ENCODE results near the gene PRDM16. TPM values are rescaled to one million over a fixed set of nuclear protein-coding genes. Genes with fewer than 3 reads are reported as not detected.

Gene PRDM16
- total and polyA plus RNA-seq, 2 of the 13 experiments (the other 11 are each of a cell fraction or from before 2014, with no cell fraction given) = 0.15 to 0.81 TPM

GRCh38 chr1:3084726-3085125, 15.7 kb downstream of the PRDM16 start (continued):
- TF ChIP-seq LBX2 (CRISPR knock-in tag; IDR thresholded peaks at IDR 0.05; ENCODE audit: borderline replicate concordance) = no peak
- TF ChIP-seq ZNF605 (CRISPR knock-in tag; IDR thresholded peaks at IDR 0.05) = no peak
- TF ChIP-seq HIVEP1 (CRISPR knock-in tag; IDR thresholded peaks at IDR 0.05) = no peak
- TF ChIP-seq ZNF678 (CRISPR knock-in tag; IDR thresholded peaks at IDR 0.05) = no peak
- TF ChIP-seq BCLAF1 (IDR thresholded peaks at IDR 0.05) = no peak
- TF ChIP-seq CSRNP2 (CRISPR knock-in tag; conservative IDR thresholded peaks at IDR 0.05; ENCODE audit: low read depth) = no peak
- no peak for TF ChIP-seq NFE2 (CRISPR knock-in tag; IDR thresholded peaks at IDR 0.05)
- TF ChIP-seq IKZF1 (IDR thresholded peaks at IDR 0.05) = no peak

- Histone ChIP-seq H3K27me3 (ENCODE audit: control insufficient read depth in 1 of 2, insufficient read depth in 2 of 2, low read length in 2 of 2) (peaks cover 0 to 6% of the 10 kb centered on the region in 2 experiments; a peak in 2 of 5 replicates), H3K4me2 (ENCODE audit: low read depth, low read length) (no peak overlapping the region), H3K79me2 (ENCODE audit: insufficient read depth, low read length) (no peaks in the 10 kb centered on the region), H3K4me1 (ENCODE audit: insufficient read depth, low read length) (no peaks in the 10 kb centered on the region), H4K20me1 (ENCODE audit: insufficient read depth, low read length) (no peaks in the 10 kb centered on the region), H3K36me3 (replicated peaks in 1 of 2; ENCODE audit: control insufficient read depth in 1 of 2, insufficient read depth in 2 of 2, low read length in 2 of 2) (no peaks in the 10 kb centered on the region), H3K27ac (ENCODE audit: extremely low read length, insufficient read depth, low read length) (no peak overlapping the region), H3K9ac (ENCODE audit: insufficient read depth, low read depth, low read length) (no peak overlapping the region), H2AFZ (ENCODE audit: low read length) (no peak overlapping the region), H3K4me3 (replicated peaks in 1 of 3; ENCODE audit: insufficient read depth in 1 of 3, low read depth in 2 of 3, low read length in 3 of 3) (no peak overlapping the region), H3K9me3 (ENCODE audit: low read length) (no peaks in the 10 kb centered on the region)
- BruUV-seq (replicated peaks) = no TSS peak
- no peak for TF ChIP-seq POGZ (CRISPR knock-in tag; IDR thresholded peaks at IDR 0.05)
- ChIA-PET POLR2A (no interaction called here), CTCF (ENCODE audit: low intra/inter-chr PET ratio, low total read pairs) (no interaction called here)
- in situ Hi-C loops (cut with HindIII; ENCODE audit: extremely low pct_ligation_motif_present, low pct_unique_long_range_greater_than_20kb) (no loop called here), intact Hi-C loops (cut with micrococcal nuclease; ENCODE audit: unreplicated experiment) (no loop called here)
- DNase-seq (ENCODE audit: low spot score) (no peak), ATAC-seq (no peak), FAIRE-seq (no peak)
- 37% methylated on average over 2 of the region's 8 CpGs for WGBS (ENCODE audit: low lambda C conversion rate)
Measured at GRCh38 chr1:3085721-3086120, 16.7 kb downstream of the PRDM16 start.
